ENCODE results near the gene TRAPPC12. TPM values are rescaled to one million over a fixed set of nuclear protein-coding genes. Genes with fewer than 3 reads are reported as not detected.

The TRAPPC12 gene
- polyA plus RNA-seq, 1 donor (not counting 4 experiments of a cell fraction or from before 2014, with no cell fraction given) = 44.2 TPM

- no peaks in the 10 kb centered on the region for H3K9me3 ChIP-seq (ENCODE audit: control insufficient read depth, low read depth, low read length)
- FAIRE-seq = no peak
- no peak overlapping the region for H3K4me2 ChIP-seq (ENCODE audit: control insufficient read depth, extremely low read depth, insufficient read depth, low read depth, low read length)
- TF ChIP-seq CTCF (optimal IDR thresholded peaks at IDR 0.05 in 1 of 3, IDR thresholded peaks at IDR 0.05 in 1 of 3, conservative IDR thresholded peaks at IDR 0.05 in 1 of 3; ENCODE audit: extremely low read depth in 1 of 3, insufficient read depth in 2 of 3, low read length in 3 of 3) = no peak
- no peak for TF ChIP-seq EZH2 (IDR thresholded peaks at IDR 0.05; ENCODE audit: low read length)
- no peaks in the 10 kb centered on the region for H4K20me1 ChIP-seq (ENCODE audit: control insufficient read depth, extremely low read depth, insufficient read depth, low read length)
- dilution Hi-C loops (cut with MboI; ENCODE audit: extremely low pct_ligation_motif_present, low sequenced_read_pairs) = no loop called here
- DNase-seq (ENCODE audit: low read depth, low spot score) = no peak
- no peaks in the 10 kb centered on the region for H3K79me2 ChIP-seq (ENCODE audit: control insufficient read depth, insufficient read depth, low read length)
- H3K9me1 ChIP-seq (ENCODE audit: control insufficient read depth, extremely low read depth, insufficient read depth, low read length) = no peaks in the 10 kb centered on the region
- H2AFZ ChIP-seq (ENCODE audit: control insufficient read depth, low read length) = no peak overlapping the region
- no peaks in the 10 kb centered on the region for H3K27me3 ChIP-seq (ENCODE audit: control insufficient read depth, extremely low read depth, insufficient read depth, low read length)
- no peak overlapping the region for H3K27ac ChIP-seq (ENCODE audit: control insufficient read depth, insufficient read depth, low read length)
- no peak overlapping the region for H3K4me3 ChIP-seq (ENCODE audit: control insufficient read depth in 2 of 3, extremely low read depth in 1 of 3, insufficient read depth in 2 of 3, low read depth in 1 of 3, low read length in 3 of 3)
- H3K4me1 ChIP-seq (ENCODE audit: control insufficient read depth, extremely low read depth, insufficient read depth, low read length) = no peaks in the 10 kb centered on the region
- H3K9ac ChIP-seq (ENCODE audit: control insufficient read depth, extremely low read depth, insufficient read depth, low read length) = no peak overlapping the region
- peaks cover 13% of the 10 kb centered on the region in 2 experiments for H3K36me3 ChIP-seq (ENCODE audit: control insufficient read depth in 2 of 2, extremely low read depth in 1 of 2, insufficient read depth in 2 of 2, low read length in 2 of 2)
These were observed 83.1 kb downstream of the TRAPPC12 start for GRCh38 chr2:3462493-3463104.

- Histone ChIP-seq H3K79me2 (ENCODE audit: control insufficient read depth, insufficient read depth, low read length) (no peaks in the 10 kb centered on the region), H3K4me1 (ENCODE audit: control insufficient read depth, extremely low read depth, insufficient read depth, low read length) (no peaks in the 10 kb centered on the region), H4K20me1 (ENCODE audit: control insufficient read depth, extremely low read depth, insufficient read depth, low read length) (no peaks in the 10 kb centered on the region), H3K9me3 (ENCODE audit: control insufficient read depth, low read depth, low read length) (no peaks in the 10 kb centered on the region), H3K27me3 (ENCODE audit: control insufficient read depth, extremely low read depth, insufficient read depth, low read length) (no peaks in the 10 kb centered on the region), H3K9ac (ENCODE audit: control insufficient read depth, extremely low read depth, insufficient read depth, low read length) (no peak overlapping the region), H2AFZ (ENCODE audit: control insufficient read depth, low read length) (no peak overlapping the region), H3K4me2 (ENCODE audit: control insufficient read depth, extremely low read depth, insufficient read depth, low read depth, low read length) (no peak overlapping the region), H3K27ac (ENCODE audit: control insufficient read depth, insufficient read depth, low read length) (no peak overlapping the region), H3K36me3 (ENCODE audit: control insufficient read depth in 2 of 2, extremely low read depth in 1 of 2, insufficient read depth in 2 of 2, low read length in 2 of 2) (peaks cover 13 to 19% of the 10 kb centered on the region in 2 experiments), H3K9me1 (ENCODE audit: control insufficient read depth, extremely low read depth, insufficient read depth, low read length) (no peaks in the 10 kb centered on the region), H3K4me3 (ENCODE audit: control insufficient read depth in 2 of 3, extremely low read depth in 1 of 3, insufficient read depth in 2 of 3, low read depth in 1 of 3, low read length in 3 of 3) (no peak overlapping the region)
- FAIRE-seq (no peak), DNase-seq (ENCODE audit: low read depth, low spot score) (no peak)
- no peak for TF ChIP-seq CTCF (optimal IDR thresholded peaks at IDR 0.05 in 1 of 3, IDR thresholded peaks at IDR 0.05 in 1 of 3, conservative IDR thresholded peaks at IDR 0.05 in 1 of 3; ENCODE audit: extremely low read depth in 1 of 3, insufficient read depth in 2 of 3, low read length in 3 of 3)
- no peak for TF ChIP-seq EZH2 (IDR thresholded peaks at IDR 0.05; ENCODE audit: low read length)
- dilution Hi-C loops (cut with MboI; ENCODE audit: extremely low pct_ligation_motif_present, low sequenced_read_pairs) = no loop called here
These were observed 83.8 kb downstream of the TRAPPC12 start for GRCh38 chr2:3463186-3463835.
